ENCODE results near the gene DEF6. TPM values are rescaled to one million over a fixed set of nuclear protein-coding genes. Genes with fewer than 3 reads are reported as not detected.
A peak's percentile ranks its signal among the peaks of the same experiment; 100 is the strongest.

DEF6 gene
- total RNA-seq, 2 donors from 2014 or later, result 6.3 to 6.8 TPM

DNA sequence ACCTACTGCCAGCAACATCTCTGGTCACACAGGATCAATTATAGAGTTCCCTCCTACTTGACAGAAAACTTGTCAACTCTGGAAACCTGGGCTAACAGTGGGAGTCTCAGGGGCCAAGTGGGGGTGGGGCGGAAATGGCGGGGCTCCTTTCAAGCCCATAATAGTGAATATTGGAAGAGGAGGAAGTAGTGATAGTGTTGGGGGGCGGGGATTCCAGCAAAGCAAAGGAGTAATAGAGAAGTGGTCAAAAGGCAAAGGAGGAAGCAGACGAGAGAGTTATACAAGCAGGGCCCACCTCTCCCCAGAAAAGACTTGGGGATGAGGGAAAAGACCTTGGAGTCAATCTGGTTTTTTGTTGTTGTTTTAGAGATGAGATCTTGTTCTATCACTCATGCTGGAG lies 2.1 kb downstream of the DEF6 start:
- Mint-ChIP-seq H3K4me1 (peaks cover 11% of the 10 kb centered on the region), H3K4me3 (no peak overlapping the region)
- WGBS, 2 experiments (ENCODE audit: insufficient coverage in 1 of 2, insufficient read length in 1 of 2), result 94 to 100% methylated on average over 2 to 4 of the region's 4 CpGs

DNA sequence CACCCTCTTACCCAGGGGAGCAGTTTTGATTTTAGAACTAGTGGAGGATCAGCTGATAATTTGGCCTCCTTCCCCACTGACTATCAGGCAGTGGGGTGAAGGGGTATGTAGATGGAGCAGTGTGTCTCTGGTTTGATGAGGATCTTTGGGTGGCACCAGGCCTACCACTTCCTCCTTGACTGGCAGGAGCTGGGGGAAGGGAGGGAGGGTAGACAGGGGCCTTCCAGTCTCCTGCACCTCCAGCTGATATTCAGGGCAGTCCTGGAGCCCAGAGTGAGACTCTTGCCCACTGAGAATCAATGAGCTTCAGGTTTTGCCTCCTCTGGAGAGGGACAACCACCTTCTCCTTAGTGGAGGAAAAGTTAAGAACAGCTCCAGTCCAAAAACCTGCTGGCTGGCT lies 3.2 kb downstream of the DEF6 start:
- TF ChIP-seq, protein P1, sequence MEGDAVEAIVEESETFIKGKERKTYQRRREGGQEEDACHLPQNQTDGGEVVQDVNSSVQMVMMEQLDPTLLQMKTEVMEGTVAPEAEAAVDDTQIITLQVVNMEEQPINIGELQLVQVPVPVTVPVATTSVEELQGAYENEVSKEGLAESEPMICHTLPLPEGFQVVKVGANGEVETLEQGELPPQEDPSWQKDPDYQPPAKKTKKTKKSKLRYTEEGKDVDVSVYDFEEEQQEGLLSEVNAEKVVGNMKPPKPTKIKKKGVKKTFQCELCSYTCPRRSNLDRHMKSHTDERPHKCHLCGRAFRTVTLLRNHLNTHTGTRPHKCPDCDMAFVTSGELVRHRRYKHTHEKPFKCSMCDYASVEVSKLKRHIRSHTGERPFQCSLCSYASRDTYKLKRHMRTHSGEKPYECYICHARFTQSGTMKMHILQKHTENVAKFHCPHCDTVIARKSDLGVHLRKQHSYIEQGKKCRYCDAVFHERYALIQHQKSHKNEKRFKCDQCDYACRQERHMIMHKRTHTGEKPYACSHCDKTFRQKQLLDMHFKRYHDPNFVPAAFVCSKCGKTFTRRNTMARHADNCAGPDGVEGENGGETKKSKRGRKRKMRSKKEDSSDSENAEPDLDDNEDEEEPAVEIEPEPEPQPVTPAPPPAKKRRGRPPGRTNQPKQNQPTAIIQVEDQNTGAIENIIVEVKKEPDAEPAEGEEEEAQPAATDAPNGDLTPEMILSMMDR (conservative IDR thresholded peaks at IDR 0.05), result no peak
- peaks cover 3% of the 10 kb centered on the region for H3K36me3 ChIP-seq (ENCODE audit: control insufficient read depth, insufficient read depth, low read length)
- DNase-seq, result no peak
- no peaks in the 10 kb centered on the region for H3K4me1 ChIP-seq (ENCODE audit: control insufficient read depth, insufficient read depth, low read length)
- no peaks in the 10 kb centered on the region for H3K27me3 ChIP-seq (ENCODE audit: control insufficient read depth, insufficient read depth, low read length, poor library complexity, severe bottlenecking)
- Mint-ChIP-seq H3K36me3 (ENCODE audit: low read depth) (peaks cover 4% of the 10 kb centered on the region), H3K27ac (no peak overlapping the region), H3K9me3 (no peaks in the 10 kb centered on the region), H3K4me1 (peaks cover 11% of the 10 kb centered on the region), H3K4me3 (no peak overlapping the region), H3K27me3 (ENCODE audit: insufficient read depth) (no peaks in the 10 kb centered on the region)
- no peak overlapping the region for H3K27ac ChIP-seq (ENCODE audit: low read depth, low read length)
- H3K4me3 ChIP-seq (ENCODE audit: low read length), result no peak overlapping the region
- no peak overlapping the region for H3K9ac ChIP-seq (ENCODE audit: extremely low read depth, low read length, poor library complexity, severe bottlenecking)
- no peaks in the 10 kb centered on the region for H3K9me3 ChIP-seq (ENCODE audit: control insufficient read depth, low read length)

More for the DNA sequence above, 2.1 kb downstream of the DEF6 start:
- Mint-ChIP-seq H3K36me3 (ENCODE audit: low read depth) (peaks cover 14% of the 10 kb centered on the region), H3K9me3 (no peaks in the 10 kb centered on the region), H3K27ac (no peak overlapping the region), H3K27me3 (ENCODE audit: insufficient read depth) (no peaks in the 10 kb centered on the region)
- no peak for DNase-seq
- Histone ChIP-seq H3K27me3 (ENCODE audit: control insufficient read depth, insufficient read depth, low read length, poor library complexity, severe bottlenecking) (no peaks in the 10 kb centered on the region), H3K36me3 (ENCODE audit: control insufficient read depth, insufficient read depth, low read length) (peaks cover 9% of the 10 kb centered on the region), H3K4me1 (ENCODE audit: control insufficient read depth, insufficient read depth, low read length) (no peaks in the 10 kb centered on the region), H3K27ac (ENCODE audit: low read depth, low read length) (no peak overlapping the region), H3K4me3 (ENCODE audit: low read length) (no peak overlapping the region), H3K9me3 (ENCODE audit: control insufficient read depth, low read length) (no peaks in the 10 kb centered on the region), H3K9ac (ENCODE audit: extremely low read depth, low read length, poor library complexity, severe bottlenecking) (no peak overlapping the region)
- TF ChIP-seq, protein P1 (conservative IDR thresholded peaks at IDR 0.05), result no peak

DNA sequence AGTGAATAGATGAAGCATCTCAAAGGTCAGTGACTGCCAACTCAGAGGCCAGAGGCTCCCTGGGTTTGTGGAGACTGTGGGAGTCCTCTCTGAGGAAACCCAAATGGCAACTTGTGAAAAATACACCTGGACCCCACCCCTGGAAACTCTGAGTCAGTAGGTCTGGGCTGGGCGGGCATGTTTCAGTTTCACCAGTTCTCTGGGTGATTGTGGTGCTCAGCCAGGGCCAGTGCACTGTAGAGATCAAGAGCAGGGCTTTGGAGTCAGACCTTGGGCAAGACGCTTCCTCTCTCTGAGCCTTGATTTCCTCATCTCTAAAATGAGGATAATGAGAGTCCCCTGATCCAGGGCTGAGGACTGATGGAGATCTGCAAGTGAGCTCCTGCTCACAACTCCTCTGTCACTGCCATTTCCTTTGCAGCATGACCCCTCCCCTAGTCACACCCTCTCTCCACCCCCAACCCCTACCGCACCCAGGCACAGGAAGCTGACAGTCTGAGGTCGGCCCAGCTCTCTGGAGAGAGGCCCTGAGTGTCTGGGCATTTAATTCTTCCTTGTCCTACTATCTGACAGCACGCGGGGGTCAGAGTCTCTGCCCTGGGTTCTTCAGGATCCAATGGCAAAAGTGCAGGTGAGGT lies 5.1 kb downstream of the DEF6 start:
- no peaks in the 10 kb centered on the region for H3K9me3 ChIP-seq (ENCODE audit: control insufficient read depth, low read length)
- H3K9me3 Mint-ChIP-seq, result no peaks in the 10 kb centered on the region
- no peaks in the 10 kb centered on the region for H3K4me1 ChIP-seq (ENCODE audit: control insufficient read depth, insufficient read depth, low read length)
- no peak overlapping the region for H3K9ac ChIP-seq (ENCODE audit: extremely low read depth, low read length, poor library complexity, severe bottlenecking)
- H3K27me3 Mint-ChIP-seq (ENCODE audit: insufficient read depth), result peaks cover 1% of the 10 kb centered on the region
- H3K4me3 Mint-ChIP-seq, result no peak overlapping the region
- DNase-seq, result peak; percentile 89
- H3K36me3 Mint-ChIP-seq (ENCODE audit: low read depth), result no peaks in the 10 kb centered on the region
- H3K4me3 ChIP-seq (ENCODE audit: low read length), result peak overlapping the region; percentile 49
- peak overlapping the region; percentile 27 for H3K27ac Mint-ChIP-seq
- H3K27ac ChIP-seq (ENCODE audit: low read depth, low read length), result no peak overlapping the region
- no peaks in the 10 kb centered on the region for H3K36me3 ChIP-seq (ENCODE audit: control insufficient read depth, insufficient read depth, low read length)
- TF ChIP-seq, protein P1 (conservative IDR thresholded peaks at IDR 0.05), result no peak
- peaks cover 11% of the 10 kb centered on the region for H3K4me1 Mint-ChIP-seq
- WGBS, 2 experiments (ENCODE audit: insufficient coverage in 1 of 2, insufficient read length in 1 of 2), result 37 to 39% methylated on average over 3 to 6 of the region's 6 CpGs
- no peaks in the 10 kb centered on the region for H3K27me3 ChIP-seq (ENCODE audit: control insufficient read depth, insufficient read depth, low read length, poor library complexity, severe bottlenecking)
